ENCODE data around the gene CRIM1. TPM values are rescaled to one million over a fixed set of nuclear protein-coding genes. Genes with fewer than 3 reads are reported as not detected.

CRIM1 gene
- total RNA-seq, 1 experiment from 2014 or later, result 27.6 TPM

DNA sequence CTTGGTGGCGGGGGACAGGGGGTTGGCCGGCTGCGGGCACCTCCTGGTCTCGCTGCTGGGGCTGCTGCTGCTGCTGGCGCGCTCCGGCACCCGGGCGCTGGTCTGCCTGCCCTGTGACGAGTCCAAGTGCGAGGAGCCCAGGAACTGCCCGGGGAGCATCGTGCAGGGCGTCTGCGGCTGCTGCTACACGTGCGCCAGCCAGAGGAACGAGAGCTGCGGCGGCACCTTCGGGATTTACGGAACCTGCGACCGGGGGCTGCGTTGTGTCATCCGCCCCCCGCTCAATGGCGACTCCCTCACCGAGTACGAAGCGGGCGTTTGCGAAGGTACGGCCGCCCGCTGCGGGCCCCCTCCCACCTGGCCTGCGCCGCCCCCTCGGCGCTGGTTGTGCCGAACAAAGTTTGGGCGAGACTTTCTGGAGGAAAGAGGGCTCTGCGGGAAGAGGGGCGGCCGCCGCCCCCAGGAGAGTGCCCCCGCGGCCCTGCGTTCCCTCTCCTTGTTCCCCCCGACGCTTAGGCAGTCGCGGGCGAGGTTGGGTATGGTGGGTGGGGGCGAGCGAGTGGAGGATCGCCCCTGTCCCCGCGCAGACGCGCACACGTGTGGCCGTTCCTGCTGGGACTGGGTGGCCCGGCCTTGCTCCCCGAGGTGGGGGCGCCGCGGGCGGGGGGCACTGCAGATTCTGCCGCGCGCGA, 866 bp downstream of the CRIM1 start:
- Histone ChIP-seq H3K4me2 (ENCODE audit: insufficient read depth, insufficient read length, low read length) (peak overlapping the region; percentile 75), H2BK12ac (ENCODE audit: insufficient read length, low read depth, low read length) (no peak overlapping the region), H3K27ac (ENCODE audit: insufficient read length, low read depth, low read length) (no peak overlapping the region), H3K23ac (ENCODE audit: insufficient read length, low read depth, low read length) (no peak overlapping the region), H2BK20ac (ENCODE audit: low read depth, low read length, poor library complexity, severe bottlenecking) (no peak overlapping the region), H3K4me1 (ENCODE audit: insufficient read depth, low read length) (peaks cover 12% of the 10 kb centered on the region), H3K27me3 (ENCODE audit: insufficient read depth, low read length) (peaks cover 3% of the 10 kb centered on the region; the same call in 1 of the 2 replicates), H3K23me2 (ENCODE audit: insufficient read length, low read depth, low read length, poor library complexity, severe bottlenecking) (peaks cover 17% of the 10 kb centered on the region), H3K14ac (ENCODE audit: insufficient read depth, low read length) (peak overlapping the region; percentile 40; the same call in 1 of the 2 replicates), H3K9me3 (ENCODE audit: control insufficient read depth, low read depth, low read length) (no peaks in the 10 kb centered on the region), H3K79me1 (ENCODE audit: insufficient read depth, low read depth, low read length, poor library complexity, severe bottlenecking) (no peaks in the 10 kb centered on the region), H2AFZ (ENCODE audit: low read length) (no peak overlapping the region), H4K5ac (ENCODE audit: insufficient read length, low read depth, low read length) (no peak overlapping the region), H3T11ph (ENCODE audit: low read length) (no peak overlapping the region), H3K56ac (ENCODE audit: insufficient read length, low read depth, low read length) (no peak overlapping the region), H2AK5ac (ENCODE audit: insufficient read length, low read length) (no peak overlapping the region), H3K4ac (ENCODE audit: low read depth, low read length) (no peak overlapping the region), H3K18ac (ENCODE audit: insufficient read length, low read depth, low read length) (peak overlapping the region; percentile 45), H3K9ac (ENCODE audit: extremely low read depth, insufficient read length, low read length) (peak overlapping the region; percentile 53), H2BK15ac (ENCODE audit: low read depth, low read length) (no peak overlapping the region), H4K20me1 (ENCODE audit: control insufficient read depth, insufficient read depth, insufficient read length) (no peaks in the 10 kb centered on the region), H3K79me2 (ENCODE audit: insufficient read depth, low read length) (peaks cover 33% of the 10 kb centered on the region; the same call in 1 of the 2 replicates), H2BK5ac (ENCODE audit: insufficient read length, low read length) (no peak overlapping the region), H4K8ac (replicated peaks; ENCODE audit: insufficient read length, low read depth, low read length) (no peak overlapping the region), H4K91ac (ENCODE audit: insufficient read length, low read depth, low read length) (no peak overlapping the region), H2BK120ac (ENCODE audit: low read depth, low read length, poor library complexity, severe bottlenecking) (no peak overlapping the region)
- DNase-seq, result no peak
- peak overlapping the region; percentile 93 to 99 for H3K4me3 Mint-ChIP-seq
- WGBS (ENCODE audit: extremely low coverage, insufficient read length, low lambda C conversion rate), result no CpG with 5 or more reads among the region's 74 CpGs
- no peaks in the 10 kb centered on the region; a peak in 2 of 7 replicates for H3K36me3 Mint-ChIP-seq (ENCODE audit: insufficient read depth in 1 of 3, low read depth in 3 of 3)
- peaks cover 61 to 67% of the 10 kb centered on the region in 2 experiments for H3K4me1 Mint-ChIP-seq
- H3K27ac Mint-ChIP-seq, result peak overlapping the region in 1 of 3 experiments; percentile 63; a peak in 1 of 7 replicates
- H3K9me3 Mint-ChIP-seq, result peaks cover 0 to 2% of the 10 kb centered on the region in 2 experiments; a peak in 2 of 5 replicates
- TF ChIP-seq, protein P1, sequence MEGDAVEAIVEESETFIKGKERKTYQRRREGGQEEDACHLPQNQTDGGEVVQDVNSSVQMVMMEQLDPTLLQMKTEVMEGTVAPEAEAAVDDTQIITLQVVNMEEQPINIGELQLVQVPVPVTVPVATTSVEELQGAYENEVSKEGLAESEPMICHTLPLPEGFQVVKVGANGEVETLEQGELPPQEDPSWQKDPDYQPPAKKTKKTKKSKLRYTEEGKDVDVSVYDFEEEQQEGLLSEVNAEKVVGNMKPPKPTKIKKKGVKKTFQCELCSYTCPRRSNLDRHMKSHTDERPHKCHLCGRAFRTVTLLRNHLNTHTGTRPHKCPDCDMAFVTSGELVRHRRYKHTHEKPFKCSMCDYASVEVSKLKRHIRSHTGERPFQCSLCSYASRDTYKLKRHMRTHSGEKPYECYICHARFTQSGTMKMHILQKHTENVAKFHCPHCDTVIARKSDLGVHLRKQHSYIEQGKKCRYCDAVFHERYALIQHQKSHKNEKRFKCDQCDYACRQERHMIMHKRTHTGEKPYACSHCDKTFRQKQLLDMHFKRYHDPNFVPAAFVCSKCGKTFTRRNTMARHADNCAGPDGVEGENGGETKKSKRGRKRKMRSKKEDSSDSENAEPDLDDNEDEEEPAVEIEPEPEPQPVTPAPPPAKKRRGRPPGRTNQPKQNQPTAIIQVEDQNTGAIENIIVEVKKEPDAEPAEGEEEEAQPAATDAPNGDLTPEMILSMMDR (conservative IDR thresholded peaks at IDR 0.05), result no peak
- peaks cover 17% of the 10 kb centered on the region for H3K27me3 Mint-ChIP-seq (ENCODE audit: low read depth)
